NCI-H2196 (cell line): Measurements from ENCODE around the gene CYB5B.
"Not testable (repeated sequence)": the region's sequence is repeated elsewhere in the genome, so short reads cannot be mapped to it uniquely, and the experiment has no call there.

Source experiments
- DNase-seq: peaks from one replicate; lab custom pipeline; 2025; ENCODE audit not compliant: unreplicated experiment; lab: John Stamatoyannopoulos, UW

CYB5B gene

DNA sequence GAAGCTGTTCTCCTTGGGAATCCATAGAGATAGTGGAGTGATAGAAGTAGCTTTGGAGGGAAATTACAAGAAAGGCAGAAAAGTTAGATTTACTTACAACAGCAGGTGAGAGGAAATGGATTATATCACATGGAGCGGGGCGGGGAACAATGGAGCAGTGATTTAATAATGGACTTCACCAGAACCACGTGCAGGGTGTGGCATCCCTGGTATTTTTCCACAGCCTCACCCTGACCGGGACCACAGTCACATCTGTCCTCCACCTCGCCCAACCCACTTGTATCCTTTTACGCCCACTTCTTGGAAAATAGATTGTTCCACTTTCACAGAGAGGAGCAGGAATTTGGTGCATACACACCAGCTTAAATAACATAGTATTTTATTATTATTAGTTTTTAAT, 15.9 kb upstream of the CYB5B start:
- no peak for DNase-seq

DNA sequence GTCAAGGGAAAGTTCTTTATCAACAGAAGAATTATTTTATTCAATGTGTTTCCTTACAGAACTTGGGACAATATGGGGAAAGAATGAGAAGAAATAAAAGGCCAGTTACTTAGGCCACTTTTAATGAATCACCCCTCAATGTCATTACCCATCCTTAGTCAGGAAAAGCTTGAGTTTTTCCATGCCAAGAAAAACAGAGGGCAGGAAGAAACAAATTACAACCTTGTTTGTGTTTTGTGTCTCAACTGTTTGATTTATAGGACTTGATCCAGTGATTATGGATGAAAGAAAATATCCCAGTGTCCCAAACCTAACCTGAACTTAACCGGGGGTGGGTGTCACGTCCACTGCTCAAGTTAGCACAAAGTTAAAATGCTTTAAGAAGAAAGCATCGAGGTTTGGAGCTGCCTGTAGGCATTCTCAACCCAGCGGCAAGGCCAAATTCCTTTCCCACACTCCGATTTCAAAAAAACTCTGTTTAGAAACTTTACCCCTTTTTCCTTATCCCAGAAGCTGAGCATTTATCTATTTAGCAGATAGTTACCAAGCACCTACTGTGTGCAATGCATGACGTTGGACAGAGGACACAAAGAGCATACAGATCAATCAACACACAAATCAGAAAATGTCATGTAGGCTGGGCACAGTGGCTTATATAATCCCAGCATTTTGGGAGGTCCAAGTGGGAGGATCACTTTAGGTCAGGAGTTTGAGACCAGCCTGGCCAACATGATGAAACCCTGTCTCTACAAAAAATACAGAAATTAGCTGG, 14.0 kb upstream of the CYB5B start:
- no peak for DNase-seq

DNA sequence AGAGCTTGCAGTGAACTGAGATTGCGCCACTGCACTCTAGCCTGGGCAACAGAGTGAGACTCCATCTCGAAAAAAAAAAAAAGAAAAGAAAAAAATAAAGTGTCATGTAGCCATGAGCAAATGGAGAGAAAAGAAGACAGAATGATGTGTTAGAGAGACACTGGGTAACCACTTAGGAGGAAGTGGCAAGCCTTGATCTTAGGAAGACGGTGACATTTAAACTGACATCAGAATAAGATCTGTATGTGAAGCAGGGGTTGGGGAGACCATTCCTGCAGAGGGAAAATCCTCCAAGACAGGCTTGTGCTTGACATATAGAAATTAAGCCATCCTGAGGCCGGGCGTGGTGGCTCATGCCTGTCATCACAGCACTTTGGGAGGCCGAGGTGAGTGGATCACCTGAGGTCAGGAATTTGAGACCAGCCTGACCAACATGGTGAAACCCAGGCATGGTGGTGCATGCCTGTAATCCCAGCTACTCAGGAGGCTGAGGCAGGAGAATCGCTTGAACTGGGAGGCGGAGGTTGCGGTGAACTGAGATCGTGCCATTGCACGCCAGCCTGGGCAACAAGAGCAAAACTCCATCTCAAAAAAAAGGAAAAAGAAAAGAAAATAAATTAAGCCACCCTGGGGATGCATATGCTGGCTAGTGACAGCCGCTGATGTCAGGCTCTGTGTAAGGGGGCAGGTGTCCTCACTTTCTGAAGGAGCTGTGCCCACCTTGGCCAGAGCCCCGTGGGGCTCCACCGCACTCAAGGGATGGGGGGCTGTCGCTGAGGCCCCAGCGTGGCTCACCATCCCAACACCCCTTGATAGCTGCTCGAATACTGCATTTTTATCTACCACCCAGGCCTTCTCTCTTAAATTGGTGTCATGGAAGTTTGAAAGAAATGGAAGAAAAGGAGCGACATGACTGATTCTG, 13.1 kb upstream of the CYB5B start:
- DNase-seq = no peak

DNA sequence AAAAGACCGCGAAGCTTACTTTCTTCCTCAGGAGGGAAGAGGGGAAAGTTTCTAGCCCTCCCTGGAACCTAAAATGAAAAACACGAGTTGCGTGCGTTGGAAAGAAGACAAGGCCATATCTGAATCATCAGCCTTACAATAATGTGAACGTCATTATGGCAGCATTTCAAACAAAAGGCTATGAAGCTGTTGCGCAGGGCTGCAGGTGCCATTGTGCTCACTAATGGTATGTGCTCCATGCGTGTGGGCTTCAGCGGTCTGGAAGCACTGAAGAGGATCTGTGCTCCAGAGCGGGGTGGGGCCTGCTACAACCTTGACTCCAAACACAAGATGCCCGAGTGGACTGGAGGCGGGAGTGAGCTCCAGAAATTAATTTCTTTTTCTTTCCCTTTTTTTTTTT, 12.1 kb upstream of the CYB5B start:
- DNase-seq = no peak

DNA sequence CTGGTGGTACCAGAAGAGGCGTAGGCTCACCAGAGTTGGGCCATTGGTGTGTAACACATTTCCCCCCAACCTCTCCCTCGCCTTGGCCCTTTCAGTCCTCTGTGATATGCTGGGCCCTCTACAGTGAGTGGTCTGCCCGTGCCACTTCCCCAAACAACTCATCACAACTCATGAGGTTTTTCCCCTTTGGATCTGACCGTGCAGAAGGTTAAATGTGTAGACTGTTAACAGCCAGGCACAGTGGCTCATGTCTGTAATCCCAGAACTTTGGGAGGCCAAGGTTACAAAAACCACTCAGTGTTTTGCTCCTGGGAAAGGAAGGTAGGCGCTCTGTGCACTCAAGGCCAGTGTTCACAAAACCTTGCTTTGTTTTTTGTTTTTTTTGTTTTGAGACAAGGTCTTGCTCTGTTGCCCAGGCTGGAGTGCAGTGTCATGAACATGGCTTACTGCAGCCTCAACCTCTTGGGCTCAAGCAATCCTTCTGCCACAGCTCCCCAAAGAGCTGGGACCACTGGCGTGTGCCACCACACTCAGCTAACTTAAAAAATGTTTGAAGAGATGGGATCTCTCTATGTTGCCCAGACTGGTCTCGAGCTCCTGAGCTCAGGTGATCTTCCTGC, 11.3 kb upstream of the CYB5B start:
- DNase-seq = no peak

DNA sequence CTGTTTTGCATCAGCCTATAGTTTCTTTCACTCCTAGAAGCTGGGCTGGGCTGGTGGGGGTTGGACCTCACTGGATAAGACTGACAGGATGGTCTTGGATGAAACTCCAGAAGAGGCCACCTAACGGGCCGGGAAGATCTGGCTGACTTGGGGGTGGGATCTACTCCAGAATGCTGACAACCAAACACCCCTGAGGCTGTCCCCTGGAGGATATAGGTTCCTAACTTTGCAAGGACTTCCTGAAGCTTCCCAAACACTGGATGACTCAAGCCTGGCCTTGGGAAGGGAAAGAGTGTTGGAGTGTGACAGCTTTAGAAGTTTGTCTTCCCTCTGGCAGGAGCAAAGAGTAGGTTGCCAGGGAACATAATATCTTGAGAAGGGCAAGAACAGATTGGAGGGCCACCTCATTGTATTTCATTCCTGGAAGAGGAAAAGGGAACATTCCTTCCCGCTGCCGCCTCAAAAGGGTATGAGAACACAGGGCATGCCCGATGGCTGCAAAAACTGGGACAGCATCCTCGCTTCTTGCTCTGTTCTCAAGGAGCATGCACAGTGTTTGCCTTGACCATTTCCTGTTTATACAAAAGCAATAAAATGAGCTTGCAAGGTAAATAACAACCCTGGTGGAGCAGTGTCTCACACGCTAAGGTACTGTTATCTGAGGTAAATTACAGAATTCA, 6.8 kb upstream of the CYB5B start:
- no peak for DNase-seq

DNA sequence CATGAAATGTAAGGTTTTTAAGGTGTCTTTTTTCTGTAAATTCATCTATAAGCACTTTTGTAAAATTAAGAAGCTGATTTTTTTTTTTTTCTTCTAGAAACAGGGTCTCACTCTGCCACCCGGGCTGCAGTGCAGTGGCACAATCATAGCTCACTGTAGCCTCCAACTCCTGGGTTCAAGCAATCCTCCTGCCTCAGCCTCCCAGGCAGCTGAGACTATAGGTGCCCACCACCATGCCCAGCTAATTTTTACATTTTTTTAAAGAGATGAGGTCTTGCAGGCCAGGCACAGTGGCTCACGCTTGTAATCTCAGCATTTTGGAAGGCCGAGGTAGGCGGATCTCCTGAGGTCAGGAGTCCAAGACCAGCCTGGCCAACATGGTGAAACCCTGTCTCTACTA, 4.5 kb upstream of the CYB5B start:
- no peak for DNase-seq

DNA sequence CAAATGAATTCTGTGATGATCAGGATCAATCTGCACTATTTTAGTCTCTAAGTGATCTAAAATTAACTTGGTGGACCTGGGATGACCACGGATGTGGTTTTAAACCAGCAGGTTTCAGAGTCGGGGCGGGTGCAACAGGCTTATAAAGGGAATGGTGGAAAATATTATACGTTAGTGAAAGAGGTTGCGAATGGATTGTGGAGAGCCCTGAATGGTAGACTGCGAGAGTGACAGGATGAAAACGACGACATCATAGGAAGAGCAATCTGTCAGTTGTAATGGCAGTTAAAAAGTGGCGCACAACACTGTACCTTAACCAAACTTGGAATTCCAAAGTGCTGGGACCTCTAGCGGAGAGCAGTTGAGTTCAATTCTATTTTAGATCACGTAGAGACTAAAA, 1.2 kb upstream of the CYB5B start:
- DNase-seq = no peak

DNA sequence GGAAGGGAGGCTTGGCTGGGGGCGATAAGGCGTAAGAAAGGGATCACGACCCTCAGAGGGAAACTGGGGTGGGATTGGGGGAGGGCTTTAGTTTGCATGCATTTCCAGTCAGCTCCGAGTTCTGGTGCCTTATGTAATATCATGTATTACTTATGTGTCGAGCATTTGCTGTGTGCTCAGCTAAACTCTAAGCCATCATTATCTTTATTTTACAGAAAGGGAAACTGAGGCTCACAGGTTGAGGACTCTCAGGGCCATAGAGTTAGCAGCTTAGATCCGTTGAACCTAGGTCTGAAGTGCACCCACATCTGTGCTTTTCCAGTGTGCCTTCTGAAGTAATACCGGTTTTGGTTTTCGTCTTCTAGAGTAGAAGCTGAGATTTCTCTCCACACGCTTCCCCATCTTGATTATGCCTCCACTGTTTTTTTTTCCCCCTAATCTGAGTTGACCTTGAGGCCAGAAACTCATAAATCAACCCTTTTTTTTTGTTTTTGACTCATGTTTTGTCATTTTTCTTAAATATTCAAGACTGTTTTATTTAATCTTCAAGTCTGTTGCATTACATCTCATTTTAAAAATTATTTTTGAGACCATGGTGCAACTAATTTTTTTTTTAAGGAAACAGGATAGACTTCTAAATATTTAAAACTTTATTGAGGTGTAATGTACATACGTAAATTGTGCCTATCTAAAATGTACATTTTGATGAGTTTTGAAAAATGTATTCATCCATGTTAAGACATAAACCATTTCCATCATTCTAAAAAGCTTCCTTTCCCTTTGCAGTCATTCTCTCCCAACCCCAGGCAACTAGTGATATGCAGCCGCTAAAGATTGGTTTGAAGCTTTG, 741 bp downstream of the CYB5B start:
- no peak for DNase-seq

DNA sequence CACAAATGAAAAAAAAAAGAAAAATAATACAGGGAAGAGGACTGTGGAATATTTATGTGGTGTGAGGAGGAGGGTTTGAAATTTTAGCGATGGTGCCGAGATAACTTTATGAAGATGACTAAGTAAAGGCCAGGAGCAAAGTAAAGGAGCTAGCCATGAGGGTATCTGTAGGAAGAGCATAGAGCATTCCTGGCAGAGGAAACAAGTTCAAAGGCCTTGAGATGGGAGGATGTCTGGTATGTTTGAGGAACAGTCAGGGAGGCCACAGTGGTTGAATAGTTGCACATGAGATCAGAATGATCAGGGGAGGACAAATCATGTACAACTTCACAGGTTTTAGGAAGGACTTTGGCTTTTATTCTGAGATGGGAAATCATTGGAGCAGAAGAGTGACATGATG, 4.2 kb downstream of the CYB5B start:
- no peak for DNase-seq

DNA sequence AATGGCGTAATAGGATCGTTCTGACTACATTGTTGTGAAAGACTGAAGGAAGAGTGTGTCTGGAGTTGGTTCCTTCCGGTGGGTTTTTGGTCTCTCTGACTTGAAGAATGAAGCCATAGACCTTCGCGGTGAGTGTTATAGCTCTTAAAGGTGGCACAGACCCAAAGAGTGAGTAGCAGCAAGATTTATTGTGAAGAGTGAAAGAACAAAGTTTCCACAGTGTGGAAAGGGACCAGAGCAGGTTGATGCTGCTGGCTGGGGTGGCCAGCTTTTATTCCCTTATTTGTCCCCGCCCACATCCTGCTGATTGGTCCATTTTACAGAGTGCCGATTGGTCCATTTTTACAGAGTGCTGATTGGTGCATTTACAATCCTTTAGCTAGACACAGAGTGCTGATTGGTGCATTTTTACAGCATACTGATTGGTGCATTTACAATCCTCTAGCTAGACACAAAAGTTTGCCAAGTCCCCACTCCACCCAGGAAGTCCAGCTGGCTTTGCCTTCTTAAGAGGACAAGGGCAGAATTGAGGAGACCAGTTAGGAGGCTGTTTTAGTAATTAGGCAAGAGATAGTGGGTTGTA, 4.7 kb downstream of the CYB5B start:
- not testable (repeated sequence) for DNase-seq

DNA sequence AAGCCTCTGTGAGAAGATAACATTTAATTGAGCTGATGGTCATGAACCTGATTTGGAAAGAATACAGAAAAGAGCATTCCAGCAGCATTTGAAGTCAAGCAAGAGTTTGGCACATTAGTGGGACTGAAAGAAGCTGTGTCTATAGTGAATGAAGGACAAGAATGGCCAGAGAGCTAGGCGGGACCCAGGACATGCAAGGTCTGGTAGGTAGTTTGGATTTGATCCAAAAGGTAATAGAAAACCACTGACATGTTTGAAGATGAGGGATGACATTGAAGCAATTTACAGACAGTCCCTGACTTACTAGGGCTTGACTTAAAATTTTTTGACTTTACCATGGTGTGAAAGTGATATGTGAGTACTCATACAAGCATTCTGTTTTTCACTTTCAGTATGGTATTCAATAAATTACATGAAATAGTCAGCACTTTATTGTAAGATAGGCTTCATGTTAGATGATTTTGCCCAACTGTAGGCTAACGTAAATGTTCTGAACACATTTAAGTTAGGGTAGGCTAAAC, 7.6 kb downstream of the CYB5B start:
- DNase-seq = no peak

DNA sequence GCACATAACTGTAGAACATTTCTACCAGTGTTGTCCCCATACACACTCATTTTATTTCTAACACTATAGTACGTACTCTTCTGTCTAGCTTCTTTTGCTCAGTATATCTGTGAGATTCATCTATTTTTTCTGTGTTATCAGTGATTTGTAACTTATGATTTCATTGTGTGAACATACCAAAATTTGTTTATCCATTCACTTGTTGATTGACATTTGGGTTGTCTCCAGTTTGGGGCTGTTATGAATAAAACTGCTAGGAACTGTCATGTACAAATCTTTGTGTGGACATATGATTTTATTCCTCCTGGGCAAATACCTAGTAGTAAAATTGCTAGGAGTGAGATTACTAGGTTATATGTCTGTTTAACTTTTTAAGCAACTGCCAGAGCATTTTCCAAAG, 9.6 kb downstream of the CYB5B start:
- no peak for DNase-seq

DNA sequence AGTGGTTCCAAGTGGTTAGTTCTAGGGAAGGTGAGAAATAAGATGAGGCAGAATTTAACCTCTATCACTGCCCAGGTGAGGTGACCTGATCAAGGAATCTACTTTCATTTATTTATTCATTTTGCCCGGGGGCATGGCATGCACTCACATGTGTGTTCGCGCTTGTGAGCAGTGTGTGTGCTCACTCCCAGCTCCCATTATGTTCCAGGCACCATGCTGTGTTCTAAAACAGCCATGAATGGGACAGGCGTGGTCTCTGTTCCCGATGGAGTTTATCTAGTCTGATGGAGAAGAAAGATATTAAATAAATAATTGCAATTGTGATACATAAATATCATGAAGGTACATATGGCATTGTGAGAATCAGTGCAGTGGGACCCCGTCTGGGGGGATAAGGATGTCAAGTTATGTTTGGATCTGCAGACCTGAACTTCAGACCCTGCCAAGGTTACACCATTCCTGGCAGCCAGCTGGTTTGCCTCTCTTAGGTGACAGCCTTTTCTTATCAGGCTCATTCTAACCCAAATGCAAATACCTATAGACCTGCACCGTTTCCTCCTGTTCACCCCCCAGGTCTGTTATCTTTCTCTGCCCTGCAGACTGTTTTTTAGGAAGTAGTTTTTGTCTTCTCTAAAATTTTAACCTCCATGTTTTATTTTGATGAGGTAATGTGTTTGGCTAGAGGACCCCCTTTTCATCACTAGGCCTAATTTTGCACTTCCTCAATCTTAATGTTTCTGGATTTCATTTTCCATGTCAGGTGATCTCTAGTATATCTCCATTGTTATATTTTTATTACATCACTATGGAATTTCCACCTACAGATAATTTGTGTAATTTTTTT, 11.8 kb downstream of the CYB5B start:
- DNase-seq = no peak

DNA sequence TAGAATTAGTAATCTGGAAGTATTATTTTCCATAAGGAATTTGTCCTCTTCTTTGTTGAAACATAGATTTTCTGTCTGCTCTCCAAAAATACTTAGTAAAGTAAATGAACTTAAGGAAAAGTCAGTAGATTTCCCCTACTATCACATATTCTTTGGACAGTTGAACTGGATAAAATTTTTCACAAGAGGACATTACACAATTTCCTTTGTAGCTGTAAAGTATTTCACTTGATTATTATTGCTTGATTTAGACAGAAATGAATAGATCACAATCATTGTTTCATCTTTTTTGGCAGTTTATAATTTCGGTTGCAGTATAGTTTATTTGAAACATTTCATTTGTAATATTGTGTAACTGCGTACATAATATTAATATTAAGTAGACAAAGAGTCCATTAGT, 12.5 kb downstream of the CYB5B start:
- DNase-seq = no peak

DNA sequence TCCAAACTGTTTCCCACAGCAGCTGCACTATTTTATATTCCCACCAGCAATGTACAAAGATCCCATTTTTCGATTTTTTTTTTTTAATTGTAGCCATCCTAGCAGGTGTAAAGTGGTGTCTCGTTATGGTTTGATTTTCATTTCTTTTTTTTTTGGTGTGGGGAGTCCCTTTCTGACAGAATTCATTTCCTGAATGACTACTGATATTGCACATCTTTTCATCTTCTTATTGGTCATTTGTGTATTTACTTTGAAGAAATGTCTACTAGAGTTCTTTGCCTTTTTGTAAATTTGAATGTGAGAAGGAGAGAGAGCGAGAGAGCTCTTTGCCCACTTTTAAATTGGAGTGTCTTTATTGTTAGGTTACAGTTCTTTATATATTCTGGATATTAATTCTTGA, 14.0 kb downstream of the CYB5B start:
- no peak for DNase-seq

DNA sequence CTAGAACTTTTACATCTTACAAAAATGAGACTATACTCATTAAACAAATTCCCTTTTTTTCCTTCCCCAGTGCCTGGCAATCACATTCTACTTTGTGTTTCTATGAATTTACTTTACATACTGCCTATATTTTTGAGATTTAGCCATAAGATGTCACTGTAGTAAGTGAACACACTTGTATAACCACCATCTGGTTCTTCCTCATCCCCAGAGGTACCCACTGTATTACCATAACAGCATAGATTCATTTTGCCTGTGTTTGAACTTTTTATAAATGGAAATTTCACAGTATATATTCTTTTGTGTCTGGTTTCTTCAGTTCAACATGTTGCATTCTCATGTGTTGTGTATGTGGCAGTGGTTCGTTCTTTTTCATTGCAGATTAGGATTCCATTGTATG, 15.8 kb downstream of the CYB5B start:
- DNase-seq = no peak

DNA sequence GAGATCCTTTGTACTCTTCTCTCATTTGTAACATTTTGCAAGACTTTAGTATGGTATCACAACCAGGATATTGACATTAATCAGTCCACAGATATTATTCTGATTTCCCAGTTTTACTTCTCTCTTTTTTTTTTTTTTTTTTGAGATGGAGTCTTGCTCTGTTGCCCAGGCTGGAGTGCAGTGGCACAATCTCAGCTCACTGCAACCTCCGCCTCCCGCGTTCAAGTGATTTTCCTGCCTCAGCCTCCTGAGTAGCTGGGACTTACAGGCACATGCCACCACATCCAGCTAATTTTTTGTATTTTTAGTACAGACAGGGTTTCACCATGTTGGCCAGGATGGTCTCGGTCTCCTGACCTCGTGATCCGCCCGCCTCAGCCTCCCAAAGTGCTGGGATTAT, 16.6 kb downstream of the CYB5B start:
- not testable (repeated sequence) for DNase-seq
